Mucosa of gallbladder (tissue), 1 donor: Measurements from ENCODE around the gene MYO1D. TPM values are rescaled to one million over a fixed set of nuclear protein-coding genes. Genes with fewer than 3 reads are reported as not detected.
"Not testable (repeated sequence)": the region's sequence is repeated elsewhere in the genome, so short reads cannot be mapped to it uniquely, and the experiment has no call there.

Experiments used
- DNase-seq: peaks from one replicate; pipeline ENCODE4 v3.0.0-alpha.2; 2020; ENCODE audit warnings: low spot score
- total RNA-seq: library from RNA; stranded (reverse); gene quantifications from one replicate; pipeline ENCODE4 v1.2.1, GENCODE V29; 2021
- donor health status: DM: no; HTN: no; CAD: no.

The MYO1D gene
- total RNA-seq, 1 donor from 2014 or later: 150 TPM

DNA sequence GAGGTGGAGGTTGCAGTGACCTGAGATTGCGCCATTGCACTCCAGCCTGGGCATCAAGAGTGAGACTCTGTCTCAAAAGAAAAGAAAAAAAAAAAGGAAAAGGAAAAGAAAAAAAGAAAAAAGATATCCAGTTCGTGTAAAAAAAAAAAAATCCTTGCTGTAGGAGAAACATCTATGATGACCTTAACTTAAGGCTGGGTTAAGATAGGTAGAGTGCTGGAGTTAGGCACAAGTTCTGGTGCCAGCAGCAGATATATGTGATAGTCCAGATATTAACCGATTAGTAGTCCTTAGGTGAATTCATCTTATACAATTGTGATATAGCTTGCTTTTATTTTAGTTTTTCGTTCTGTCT, 415.4 kb downstream of the MYO1D start:
- DNase-seq: no peak

DNA sequence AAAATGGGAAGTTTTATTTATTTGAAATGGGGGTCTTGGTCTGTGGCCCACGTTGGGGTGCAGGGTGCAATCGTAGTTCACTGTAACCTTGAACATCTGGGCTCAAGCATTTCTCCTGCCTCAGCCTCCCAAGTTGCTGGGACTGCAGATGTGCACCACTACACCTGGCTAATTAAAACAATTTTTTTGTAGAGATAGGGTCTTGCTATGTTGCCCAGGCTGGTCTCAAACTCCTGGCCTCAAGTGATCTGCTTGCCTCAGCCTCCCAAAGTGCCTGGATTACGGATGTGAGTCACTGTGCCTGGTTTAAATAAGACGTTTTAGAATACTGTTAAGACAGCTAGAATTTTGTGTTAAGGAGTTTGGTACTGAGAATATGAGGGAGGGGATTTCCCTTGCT, 416.9 kb downstream of the MYO1D start:
- no peak for DNase-seq

DNA sequence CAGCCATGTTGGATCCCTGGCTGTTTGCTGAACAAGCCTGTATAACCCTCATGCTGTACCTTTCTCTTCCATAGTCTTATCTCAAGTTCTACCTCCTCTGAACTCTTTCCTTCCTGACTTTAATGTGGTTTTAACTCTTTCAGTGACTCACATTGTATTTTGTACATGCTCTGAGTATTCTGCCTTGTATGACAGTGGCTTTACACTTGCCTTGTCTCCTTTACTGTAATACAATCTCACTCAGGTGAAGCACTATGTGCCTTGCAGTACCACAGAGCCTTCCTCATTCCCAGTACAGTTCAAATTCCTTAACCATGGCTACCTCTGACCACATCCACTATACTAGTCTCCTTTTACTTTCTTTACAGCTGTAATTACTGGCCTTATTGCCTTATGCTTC, 418.6 kb downstream of the MYO1D start:
- no peak for DNase-seq

DNA sequence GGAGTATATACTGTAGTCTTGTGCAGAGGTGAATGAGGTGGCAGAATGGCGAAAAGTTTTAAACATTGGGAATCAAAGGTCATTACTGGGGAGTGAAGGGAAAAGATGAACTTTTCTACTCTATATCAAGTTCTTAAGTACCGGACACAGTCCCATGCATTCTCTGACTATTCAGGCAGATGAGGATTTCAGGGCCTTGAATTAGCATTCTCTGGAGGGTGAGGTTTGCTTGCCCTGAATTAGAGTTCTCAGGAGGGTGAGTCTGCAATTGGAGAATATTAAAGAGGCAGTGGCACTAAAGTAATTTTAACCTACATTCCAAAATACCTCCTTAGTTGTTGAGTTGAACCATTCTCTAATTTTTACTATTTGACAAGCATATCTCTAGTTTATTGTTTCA, 423.6 kb downstream of the MYO1D start:
- no peak for DNase-seq

DNA sequence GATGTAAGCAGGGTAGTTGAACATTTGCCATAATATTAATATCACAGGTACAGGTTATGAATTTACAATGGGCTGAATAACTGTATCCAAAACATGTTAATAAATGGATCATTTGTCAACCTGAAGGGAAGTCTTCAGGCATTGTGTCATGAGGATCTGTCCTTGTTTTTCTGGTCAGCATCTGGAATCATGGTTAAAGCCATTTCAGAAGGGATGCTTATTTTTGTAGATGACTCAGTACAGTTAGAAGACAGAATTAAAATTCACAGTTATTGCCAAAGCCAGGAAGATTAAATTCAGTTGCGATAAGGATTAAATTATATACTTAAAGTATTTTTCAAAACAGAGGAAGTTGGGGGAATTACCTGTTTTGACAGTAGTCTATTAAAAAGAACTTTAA, 424.6 kb downstream of the MYO1D start:
- no peak for DNase-seq

DNA sequence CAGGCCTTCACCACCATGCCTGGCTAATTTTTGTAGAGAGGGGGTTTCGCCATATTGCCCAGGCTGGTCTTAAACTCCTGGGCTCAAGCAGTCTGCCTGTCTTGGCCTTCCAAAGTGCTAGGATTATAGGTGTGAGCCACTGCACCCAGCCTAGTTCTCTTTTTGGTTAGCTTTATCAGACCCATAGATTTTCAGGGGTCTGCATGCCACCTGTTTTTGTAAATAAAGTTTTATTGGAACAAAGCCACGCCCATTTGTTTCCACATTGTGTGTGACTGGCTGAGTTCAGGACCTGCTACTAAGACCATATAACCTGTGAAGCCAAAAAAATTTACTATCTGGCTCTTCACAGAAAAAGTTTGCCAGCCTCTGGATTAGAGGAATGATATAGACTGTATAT, 425.0 kb downstream of the MYO1D start:
- no peak for DNase-seq

DNA sequence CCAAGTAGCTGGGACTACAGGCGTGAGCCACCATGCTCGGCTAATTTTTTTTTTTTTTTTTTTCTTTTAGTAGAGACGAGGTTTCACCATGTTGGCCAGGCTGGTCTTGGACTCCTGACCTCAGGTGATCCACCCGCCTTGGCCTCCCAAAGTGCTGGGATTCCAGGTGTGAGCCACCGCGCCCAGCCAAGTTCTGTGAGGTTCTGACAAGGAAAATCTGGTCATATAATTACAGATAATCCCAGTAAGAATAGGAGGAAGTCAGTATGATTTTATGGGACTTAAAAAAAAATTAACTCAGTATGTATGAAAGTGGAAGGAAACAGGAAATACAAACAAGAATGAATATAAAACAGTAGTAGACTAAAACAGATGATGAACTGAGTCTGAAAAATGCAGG, 426.5 kb downstream of the MYO1D start:
- not testable (repeated sequence) for DNase-seq

DNA sequence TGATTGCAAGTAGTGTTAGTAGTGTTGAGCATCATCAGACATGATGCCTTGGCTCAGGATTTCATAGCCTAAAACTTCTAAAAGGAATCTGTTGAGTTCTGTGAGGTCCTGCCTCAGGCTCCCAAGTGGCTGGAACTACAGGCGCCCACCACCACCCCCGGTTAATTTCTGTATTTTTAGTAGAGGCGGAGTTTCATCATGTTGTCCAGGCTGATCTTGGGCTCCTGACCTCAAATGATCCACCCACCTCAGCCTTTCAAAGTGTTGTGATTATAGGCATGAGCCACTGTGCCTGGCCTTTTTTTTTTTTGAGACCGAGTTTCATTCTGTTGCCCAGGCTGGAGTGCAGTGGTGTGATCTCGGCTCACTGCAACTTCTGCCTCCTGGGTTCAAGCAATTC, 427.0 kb downstream of the MYO1D start:
- DNase-seq: no peak

DNA sequence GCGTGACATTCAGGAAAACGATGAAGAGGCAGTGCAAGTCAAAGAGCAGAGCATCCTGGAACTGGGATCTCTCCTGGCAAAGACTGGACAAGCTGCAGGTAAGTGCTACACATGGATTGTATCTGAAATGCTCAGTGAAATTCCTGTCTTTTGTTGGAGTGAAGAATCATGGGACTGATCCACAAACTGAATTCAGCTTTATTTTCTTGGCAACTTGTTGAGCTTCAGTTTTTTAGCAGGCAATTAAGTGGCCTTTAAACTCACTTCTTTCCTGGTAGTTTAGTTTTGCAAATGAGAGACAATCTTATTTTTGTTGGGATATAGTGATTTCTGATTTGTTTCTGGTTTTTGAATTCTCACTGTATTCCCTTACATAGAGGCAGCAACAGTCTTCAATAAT, 430.0 kb downstream of the MYO1D start:
- DNase-seq: no peak

DNA sequence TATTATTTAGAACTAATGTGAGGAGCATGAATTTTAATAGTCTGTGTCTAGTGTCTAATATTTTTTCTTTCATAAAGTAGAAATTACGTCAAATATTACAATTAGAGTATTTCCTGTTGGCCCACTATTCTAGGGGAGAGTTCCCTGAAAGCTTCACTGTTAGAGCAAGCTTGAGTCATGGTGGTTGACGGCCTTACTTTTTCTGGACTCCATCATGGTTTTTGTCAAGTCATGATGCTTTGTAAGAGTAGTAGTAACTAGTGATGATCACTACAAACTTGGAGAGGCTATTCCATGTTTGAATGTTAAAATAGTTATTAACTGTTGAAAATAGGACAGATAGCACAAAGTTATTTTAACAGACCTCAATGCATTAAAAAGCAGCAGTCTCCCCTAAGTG, 431.0 kb downstream of the MYO1D start:
- DNase-seq: no peak

DNA sequence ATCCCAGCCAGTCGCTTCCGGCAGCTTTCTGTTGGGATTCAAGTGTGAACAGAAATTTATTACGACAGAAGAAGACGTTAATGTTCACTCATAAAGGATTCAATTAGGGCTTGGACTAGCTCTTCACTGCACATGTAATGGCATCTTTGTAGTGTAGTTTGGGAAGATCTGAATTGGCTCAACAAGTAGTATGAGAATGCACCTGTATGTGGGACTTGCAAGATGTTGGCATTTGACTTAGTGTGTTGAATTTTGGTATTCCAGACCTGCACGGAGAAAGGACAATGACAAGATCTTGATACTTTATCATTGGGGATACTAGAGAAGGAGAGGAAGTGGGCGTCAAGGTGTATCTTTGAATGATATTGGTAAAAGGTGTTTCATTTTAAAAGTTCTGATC, 431.4 kb downstream of the MYO1D start:
- no peak for DNase-seq

DNA sequence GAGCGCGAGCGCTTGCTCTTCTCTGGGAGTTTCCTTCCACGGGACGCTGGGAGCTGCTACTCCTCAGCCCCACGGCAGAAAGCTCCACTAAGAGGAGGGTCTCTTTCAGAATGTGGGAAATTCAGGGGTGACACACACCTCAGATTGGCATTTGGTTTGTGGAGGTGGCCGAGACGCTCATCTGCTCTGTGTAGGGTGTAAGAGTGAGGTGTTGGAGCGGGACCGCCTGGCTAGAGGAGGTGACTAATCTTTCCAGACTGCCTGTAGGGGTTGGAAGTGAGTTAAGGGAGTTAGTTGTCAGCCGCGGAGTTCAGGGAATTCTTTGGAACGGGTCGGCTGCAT, 431.9 kb downstream of the MYO1D start:
- DNase-seq: peak; percentile 14

DNA sequence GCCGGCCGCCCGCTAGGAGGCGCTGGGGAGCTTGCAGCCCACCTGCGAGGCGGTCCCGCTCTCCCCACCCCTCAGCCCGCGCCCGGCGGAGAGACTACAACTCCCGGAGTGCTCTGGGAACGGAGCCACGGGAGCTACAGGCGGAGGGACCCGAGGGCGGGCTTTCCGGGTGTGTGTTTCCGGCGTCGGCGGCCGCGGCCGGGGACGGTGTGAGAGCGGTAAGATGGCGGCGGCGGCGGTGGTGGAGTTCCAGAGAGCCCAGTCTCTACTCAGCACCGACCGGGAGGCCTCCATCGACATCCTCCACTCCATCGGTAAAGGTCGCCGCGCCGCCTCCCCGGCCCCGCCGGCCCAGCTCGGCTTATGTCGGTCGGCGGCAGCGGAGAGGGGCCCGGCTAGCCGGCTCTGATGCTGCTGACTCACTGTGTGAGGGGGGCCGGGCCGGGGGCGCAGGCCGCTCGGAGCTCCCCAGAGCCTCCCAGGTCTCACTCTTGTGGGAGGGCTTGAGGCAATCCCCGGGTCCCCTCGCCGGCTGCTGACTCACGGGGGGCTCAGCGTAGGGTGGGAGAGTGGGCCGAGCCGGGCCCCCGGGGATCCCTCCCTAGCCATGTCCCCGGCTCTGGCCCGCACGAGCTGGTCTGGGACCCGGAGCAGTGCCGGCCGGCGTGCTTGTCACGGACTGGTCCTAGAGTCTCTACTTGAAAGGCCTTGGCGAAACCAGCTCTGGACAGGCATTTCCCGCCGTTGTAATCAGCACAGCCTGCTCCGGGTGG, 432.4 kb downstream of the MYO1D start, which contains the start of gene PSMD11:
Gene PSMD11 (plus strand): TSS at position 210 of the 773 bp plus-strand sequence. CDS start 14 bp downstream, at position 224.
- DNase-seq: peak; percentile 96

DNA sequence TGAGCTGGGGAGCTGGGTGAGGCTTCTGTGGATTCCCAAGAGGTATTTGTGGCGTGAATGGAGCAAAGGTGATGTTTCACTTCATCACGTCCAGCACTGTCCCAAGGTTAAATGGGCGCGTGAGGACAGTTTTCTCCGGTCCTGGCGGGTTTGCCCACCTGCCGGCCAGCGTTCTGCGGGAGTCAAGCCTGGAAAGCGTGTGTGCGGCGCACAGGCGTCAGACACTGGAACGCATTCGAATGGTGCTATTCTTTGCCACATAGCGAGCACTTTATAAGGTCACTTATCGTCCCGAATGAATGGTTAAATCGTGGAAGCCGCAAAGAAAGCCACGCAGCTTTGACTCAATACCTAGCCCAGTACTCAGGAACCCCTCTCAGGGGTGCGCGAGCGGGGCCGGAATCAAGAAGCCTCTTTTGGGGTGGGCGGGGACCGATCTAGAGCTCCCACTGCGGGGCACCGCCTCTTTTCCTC, 433.1 kb downstream of the MYO1D start:
- no peak for DNase-seq

Other genes with a start within 250 kb of the MYO1D start
- gene TMEM98, start 51.0 kb upstream of the MYO1D start, total RNA-seq: 153 TPM
- gene SPACA3, start 114.7 kb upstream of the MYO1D start, total RNA-seq: not detected